Posterior cingulate gyrus (tissue), 11 donors: ENCODE results near the gene FOXK2.

Source experiments
- DNase-seq, 10 donors: peaks; one replicate each; pipeline versions ENCODE4 v3.0.0 to v3.0.0-alpha.2; 2020 to 2021; ENCODE audit warnings: mixed read lengths in 3 of 10
- intact Hi-C: fragments of 100-400 bp; cut with DNase I; formaldehyde crosslinking; loops from one replicate; pipeline ENCODE4 v1.15.1; 2023

Gene FOXK2

DNA sequence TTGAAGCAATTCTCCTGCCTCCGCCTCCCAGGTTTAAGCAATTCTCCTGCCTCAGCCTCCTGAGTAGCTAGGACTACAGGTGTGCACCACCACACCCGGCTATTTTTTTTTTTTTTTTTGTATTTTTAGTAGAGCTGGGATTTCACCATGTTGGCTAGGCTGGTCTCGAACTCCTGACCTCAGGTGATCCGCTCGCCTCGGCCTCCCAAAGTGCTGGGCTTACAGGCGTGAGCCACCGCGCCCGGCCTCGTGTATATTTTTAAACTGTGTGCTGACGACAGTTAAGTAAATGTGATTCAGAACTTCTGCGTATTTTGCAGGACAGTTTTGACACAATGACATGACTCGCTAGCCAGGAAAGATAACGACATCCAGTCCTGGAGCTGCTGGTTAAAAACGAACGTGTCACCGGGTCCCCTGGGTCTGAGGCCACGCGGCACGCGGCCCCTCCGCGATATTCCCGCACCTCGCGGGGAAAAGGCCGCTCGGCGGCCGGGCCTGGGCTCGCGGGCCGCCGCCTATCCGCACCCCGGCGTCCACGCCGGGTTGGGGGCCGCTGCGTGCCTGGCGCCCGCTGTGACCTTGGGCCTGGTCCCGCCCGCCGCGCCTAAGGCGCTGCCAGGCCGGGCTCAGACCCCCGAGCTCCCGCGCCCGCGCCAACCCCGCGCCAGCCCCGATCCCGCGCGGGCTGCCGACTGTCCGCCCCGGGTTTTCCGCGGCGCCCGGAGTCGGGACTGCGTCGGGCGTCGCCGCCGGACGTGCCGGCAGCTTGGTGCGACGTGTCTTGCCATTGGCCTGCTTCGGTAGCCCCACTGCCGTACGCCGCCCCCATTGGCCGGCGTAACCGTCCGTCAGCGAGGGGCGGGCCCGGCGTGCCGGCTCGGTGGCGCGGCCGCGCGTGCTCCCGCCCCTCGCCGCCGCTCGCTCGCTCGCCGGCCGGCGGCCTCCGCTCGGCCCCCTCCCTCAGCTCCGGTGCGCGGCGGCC lies at the start of gene FOXK2:
Gene FOXK2, plus strand, starts transcription at position 907 of the 985 bp plus-strand sequence. CDS start 157 bp downstream, outside the sequence.
- DNase-seq: peak; percentile 89 to 99 (median 92)
- intact Hi-C loops: no loop called here

DNA sequence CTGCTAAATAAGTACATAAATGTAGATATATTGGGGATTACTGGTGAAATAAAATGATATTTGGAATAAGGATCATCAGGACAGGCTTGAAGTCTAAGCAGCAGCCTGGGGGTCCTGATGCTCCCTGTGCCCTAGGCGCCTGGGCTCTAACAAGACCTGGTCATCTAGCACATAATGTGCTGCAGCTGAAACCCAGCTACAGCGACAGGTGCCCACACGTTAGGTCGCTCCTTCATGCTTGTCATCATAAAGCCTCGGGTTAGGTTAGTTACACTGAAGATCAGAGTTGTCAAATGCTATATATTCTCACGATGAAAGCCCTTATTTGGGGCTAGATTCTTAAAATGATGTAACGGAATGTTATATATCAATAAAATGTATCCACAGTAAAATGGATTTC lies 49.5 kb upstream of the FOXK2 start:
- peak in 1 of 10 donors; percentile 29 for DNase-seq
- intact Hi-C loops: no loop called here

DNA sequence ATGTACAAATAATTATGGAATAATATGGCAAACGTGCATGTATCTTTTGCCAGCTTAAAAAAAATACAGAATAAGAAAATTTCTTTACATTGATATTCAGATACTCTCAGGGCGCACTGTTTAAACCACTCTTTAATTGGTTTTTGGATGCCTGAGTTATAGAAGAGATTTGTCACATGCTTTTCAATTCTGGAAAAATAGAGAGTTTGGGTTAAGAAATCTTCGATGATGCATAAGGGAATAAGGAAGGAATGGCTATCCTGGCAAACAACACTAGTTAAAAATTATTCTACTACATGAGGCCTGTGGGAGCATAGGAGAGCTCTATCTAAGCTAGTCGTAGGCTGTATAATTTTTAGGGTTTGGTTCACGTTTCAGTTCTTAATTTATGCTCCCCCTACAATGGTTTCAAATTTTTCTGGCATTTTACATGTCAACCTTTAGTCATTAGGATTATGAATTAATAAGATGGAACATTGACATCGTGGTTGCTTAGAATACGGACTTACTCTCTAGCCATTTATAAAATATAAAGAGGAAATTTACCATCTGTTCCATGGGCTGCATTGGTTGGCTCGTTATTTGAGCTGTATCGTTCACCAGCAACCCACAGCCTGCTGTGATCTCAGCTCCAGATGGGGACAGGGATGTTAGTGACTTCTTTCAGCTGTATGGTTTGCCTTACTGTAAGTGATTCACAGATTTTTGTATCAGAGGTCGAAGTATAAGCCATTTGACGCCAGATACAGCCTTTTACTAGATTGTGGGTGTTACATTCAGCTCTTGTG lies 45.1 kb upstream of the FOXK2 start:
- peak in 1 of 10 donors; percentile 38 for DNase-seq
- intact Hi-C loops: no loop called here

- DNase-seq: peak in 1 of 10 donors; percentile 48
- intact Hi-C loops: no loop called here
These were observed 44.1 kb upstream of the FOXK2 start for GRCh38 chr17:82475458-82475857.

GRCh38 chr17:82477934-82478333 lies 41.6 kb upstream of the FOXK2 start:
- DNase-seq: no peak
- intact Hi-C loops: no loop called here

GRCh38 chr17:82479602-82480001 lies 39.9 kb upstream of the FOXK2 start:
- intact Hi-C loops: no loop called here

GRCh38 chr17:82480318-82480717 lies 39.2 kb upstream of the FOXK2 start:
- no peak for DNase-seq
- intact Hi-C loops: no loop called here

More at GRCh38 chr17:82479602-82480001, 39.9 kb upstream of the FOXK2 start:
- DNase-seq: no peak

DNA sequence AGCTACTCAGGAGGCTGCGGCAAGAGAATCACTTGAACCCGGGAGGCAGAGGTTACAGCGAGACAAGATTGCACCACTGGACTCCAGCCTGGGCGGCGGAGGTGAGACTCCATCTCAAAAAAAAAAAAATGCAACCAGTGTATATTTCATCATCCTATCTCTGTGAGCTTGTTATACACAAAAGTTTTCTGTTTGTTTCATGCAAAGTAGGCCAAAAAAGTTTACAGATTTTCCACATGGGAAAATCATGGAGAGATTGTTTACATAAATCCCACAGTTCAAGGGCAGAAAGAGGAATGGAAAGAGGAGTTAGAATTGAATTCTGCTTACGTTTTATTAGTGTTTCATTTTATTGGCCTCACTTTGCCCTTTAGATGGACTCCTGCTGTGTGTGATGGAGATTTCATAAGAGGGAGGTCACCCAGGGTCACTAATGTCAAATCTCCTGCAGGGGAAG lies 36.3 kb upstream of the FOXK2 start:
- no peak for DNase-seq
- intact Hi-C loops: no loop called here

GRCh38 chr17:82483836-82484235 lies 35.7 kb upstream of the FOXK2 start:
- intact Hi-C loops: no loop called here
- no peak for DNase-seq

- no peak for DNase-seq
- intact Hi-C loops: no loop called here
These were observed 33.1 kb upstream of the FOXK2 start for GRCh38 chr17:82486231-82487094.

DNA sequence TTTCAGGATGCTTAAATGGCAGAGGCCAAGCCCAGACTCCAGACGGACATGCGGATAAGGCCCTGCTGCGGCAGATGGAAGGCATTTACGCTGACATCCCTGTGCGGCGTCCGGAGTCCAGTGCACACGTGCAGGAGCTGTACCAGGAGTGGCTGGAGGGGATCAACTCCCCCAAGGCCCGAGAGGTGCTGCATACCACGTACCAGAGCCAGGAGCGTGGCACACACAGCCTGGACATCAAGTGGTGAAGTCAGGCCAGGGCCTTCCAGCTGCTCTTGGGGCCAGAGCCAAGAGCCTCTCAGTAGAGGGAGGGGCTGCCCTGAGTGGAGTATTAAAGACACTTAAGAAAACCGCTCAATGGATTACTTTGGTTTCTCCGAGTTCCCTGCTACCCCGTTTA lies 31.6 kb upstream of the FOXK2 start:
- DNase-seq: peak in 1 of 10 donors; percentile 87
- intact Hi-C loops: no loop called here

DNA sequence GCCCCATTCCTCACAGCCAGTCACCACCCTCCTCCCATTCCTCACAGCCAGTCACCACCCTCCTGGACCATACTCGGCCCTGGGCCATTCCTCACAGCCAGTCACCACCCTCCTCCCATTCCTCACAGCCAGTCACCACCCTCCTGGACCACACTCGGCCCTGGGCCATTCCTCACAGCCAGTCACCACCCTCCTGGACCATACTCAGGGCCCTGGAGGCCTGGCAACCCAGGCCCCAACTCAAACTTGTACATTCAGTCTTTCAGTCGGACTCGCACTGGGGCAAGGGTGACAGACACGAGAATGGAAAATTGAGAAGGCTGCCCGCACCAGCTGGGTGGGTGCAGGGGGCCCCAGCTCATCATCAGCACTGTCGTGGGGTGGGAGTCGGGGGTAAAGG lies 30.4 kb upstream of the FOXK2 start:
- intact Hi-C loops: no loop called here
- DNase-seq: peak in 7 of 10 donors; percentile 16 to 84 (median 46)

DNA sequence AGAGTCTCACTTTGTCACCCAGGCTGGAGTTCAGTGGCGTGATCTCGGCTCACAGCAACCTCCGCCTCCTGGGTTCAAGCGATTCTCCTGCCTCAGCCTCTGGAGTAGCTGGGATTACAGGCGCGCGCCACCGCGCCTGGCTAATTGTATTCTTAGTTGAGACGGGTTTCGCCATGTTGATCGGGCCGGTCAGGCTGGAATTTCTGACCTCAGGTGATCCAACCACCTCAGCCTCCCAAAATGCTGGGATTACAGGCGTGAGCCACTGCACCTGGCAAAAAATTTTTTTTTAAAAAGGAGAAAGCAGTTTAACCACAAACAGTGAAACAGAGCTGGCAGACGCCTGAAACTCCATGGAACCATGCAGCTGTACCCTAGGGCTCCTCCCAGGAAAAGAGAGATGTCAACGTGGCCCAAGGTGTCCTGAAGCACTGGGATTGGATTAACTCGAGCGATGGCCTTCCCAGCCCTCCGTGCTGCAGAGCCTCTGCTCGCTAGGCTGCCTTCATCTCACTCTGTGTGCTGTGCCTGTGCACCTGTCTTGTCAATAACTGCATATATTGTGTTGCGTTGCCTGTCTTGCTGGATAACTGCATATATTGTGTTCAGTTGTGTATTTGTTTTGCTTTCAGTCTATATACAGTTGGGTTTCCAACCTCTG lies 29.6 kb upstream of the FOXK2 start:
- intact Hi-C loops: loop anchor here (10.0 kb wide), 1 partner anchor 65 kb away; no protein-coding TSS in a partner anchor
- DNase-seq: no peak

- intact Hi-C loops: loop anchor here (10.0 kb wide), 1 partner anchor 64 kb away; no protein-coding TSS in a partner anchor
- no peak for DNase-seq
These were observed 28.9 kb upstream of the FOXK2 start for GRCh38 chr17:82490512-82491195.

- DNase-seq: no peak
- intact Hi-C loops: loop anchor here (10.0 kb wide), 1 partner anchor 64 kb away; no protein-coding TSS in a partner anchor
These were observed 28.4 kb upstream of the FOXK2 start for GRCh38 chr17:82491196-82491530.

DNA sequence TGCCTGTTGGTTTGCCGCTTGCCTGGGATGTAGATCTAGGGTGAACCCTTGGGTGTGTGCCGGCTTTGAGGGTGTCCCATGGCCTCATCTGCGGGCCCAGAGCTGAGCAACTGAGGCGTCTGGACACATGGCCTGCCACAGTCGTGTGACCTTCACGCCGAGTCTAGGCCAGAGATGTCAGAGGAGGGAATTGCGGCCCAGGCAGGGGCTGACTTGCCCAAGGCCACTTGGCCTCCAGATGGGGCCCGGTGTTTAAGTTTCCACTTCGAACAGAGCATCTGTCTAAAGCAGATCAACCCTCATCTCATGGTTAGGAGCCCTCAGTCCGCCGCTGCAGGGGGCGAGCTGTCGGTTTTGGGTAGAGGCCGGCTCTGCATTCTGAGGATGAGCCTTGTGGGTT lies 28.0 kb upstream of the FOXK2 start:
- intact Hi-C loops: loop anchor here (10.0 kb wide), 1 partner anchor 63 kb away; no protein-coding TSS in a partner anchor
- DNase-seq: no peak

- DNase-seq: no peak
- intact Hi-C loops: loop anchor here (10.0 kb wide), 1 partner anchor 62 kb away; no protein-coding TSS in a partner anchor
These were observed 26.8 kb upstream of the FOXK2 start for GRCh38 chr17:82492643-82493225.

GRCh38 chr17:82493226-82493781 lies 26.2 kb upstream of the FOXK2 start:
- DNase-seq: no peak
- intact Hi-C loops: loop anchor here (10.0 kb wide), 1 partner anchor 61 kb away; no protein-coding TSS in a partner anchor
